SK-N-SH treated with all-trans-retinoic acid at 6 μM for 48 hours (cell line): Measurements from ENCODE around the gene C12orf75.

Experiments used
- ESRRG ChIP-seq: fragments of 250-450 bp; sonication (Bioruptor Pico); IDR thresholded peaks from 2 replicates; pipeline ENCODE4 v1.6.1; 2021; ENCODE audit warnings: mild to moderate bottlenecking
- OSR1 ChIP-seq: fragments of 250-450 bp; sonication (Bioruptor Pico); IDR thresholded peaks from 2 replicates; pipeline ENCODE4 v1.8.0; 2022; ENCODE audit warnings: moderate library complexity, mild to moderate bottlenecking, inconsistent platforms
- TCF4 ChIP-seq: fragments of 250-450 bp; sonication (Bioruptor Pico); IDR thresholded peaks from 2 replicates; pipeline ENCODE4 v1.8.0; 2021; ENCODE audit warnings: mild to moderate bottlenecking, moderate library complexity, borderline replicate concordance
- ZC3H10 ChIP-seq: fragments of 250-450 bp; sonication (Bioruptor Pico); IDR thresholded peaks from 2 replicates; pipeline ENCODE4 v1.5.1; 2021; ENCODE audit warnings: mild to moderate bottlenecking, moderate library complexity
- ZFP3 ChIP-seq: fragments of 250-450 bp; sonication (Bioruptor Pico); IDR thresholded peaks from 2 replicates; pipeline ENCODE4 v1.5.0; 2020; ENCODE audit warnings: mild to moderate bottlenecking, moderate library complexity
- ZFP30 ChIP-seq: fragments of 450-650 bp; formaldehyde crosslinking; IDR thresholded peaks from 2 replicates; pipeline ENCODE4 v1.5.0; 2022; ENCODE audit warnings: mild to moderate bottlenecking, moderate library complexity
- ZNF8 ChIP-seq: fragments of 450-650 bp; formaldehyde crosslinking; IDR thresholded peaks from 2 replicates; pipeline ENCODE4 v1.5.0; 2020; ENCODE audit warnings: mild to moderate bottlenecking, moderate library complexity
- TF ChIP-seq, protein P1 (sequence below): fragments of 250-450 bp; sonication (Bioruptor Pico); IDR thresholded peaks from 2 replicates; pipeline ENCODE4 v1.5.1; 2021; ENCODE audit warnings: mild to moderate bottlenecking, moderate library complexity
- TF ChIP-seq, protein P2 (sequence below): fragments of 250-450 bp; sonication (Bioruptor Pico); IDR thresholded peaks from 2 replicates; pipeline ENCODE4 v1.8.0; 2020; ENCODE audit warnings: mild to moderate bottlenecking, moderate library complexity, borderline replicate concordance
- TF ChIP-seq, protein P3 (sequence below): fragments of 250-450 bp; sonication (Bioruptor Pico); IDR thresholded peaks from 2 replicates; pipeline ENCODE4 v1.8.0; 2021; ENCODE audit warnings: low read depth, mild to moderate bottlenecking, moderate library complexity, borderline replicate concordance

DNA sequence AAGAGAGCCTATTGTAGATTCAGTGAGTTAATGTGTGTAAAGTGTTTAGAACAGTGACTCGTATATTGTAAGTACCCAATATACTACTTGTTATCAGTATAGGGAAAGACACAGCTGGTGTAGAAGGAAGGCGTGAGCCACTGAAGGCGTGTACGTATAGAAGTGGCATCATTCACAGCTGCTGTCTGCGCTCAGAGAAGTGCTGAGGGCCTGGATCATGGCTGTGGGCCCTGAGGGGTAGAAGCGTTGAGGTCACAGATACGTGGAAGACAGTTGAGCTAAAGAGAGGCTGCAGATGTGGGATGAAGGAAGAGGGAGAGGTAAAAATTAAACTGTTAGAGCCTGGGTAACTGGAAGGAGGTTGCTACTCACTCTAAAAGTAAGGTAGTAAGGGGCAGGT lies 5.9 kb downstream of the C12orf75 start:
- TF ChIP-seq ESRRG (CRISPR knock-in tag), result no peak
- TF ChIP-seq, protein P1, sequence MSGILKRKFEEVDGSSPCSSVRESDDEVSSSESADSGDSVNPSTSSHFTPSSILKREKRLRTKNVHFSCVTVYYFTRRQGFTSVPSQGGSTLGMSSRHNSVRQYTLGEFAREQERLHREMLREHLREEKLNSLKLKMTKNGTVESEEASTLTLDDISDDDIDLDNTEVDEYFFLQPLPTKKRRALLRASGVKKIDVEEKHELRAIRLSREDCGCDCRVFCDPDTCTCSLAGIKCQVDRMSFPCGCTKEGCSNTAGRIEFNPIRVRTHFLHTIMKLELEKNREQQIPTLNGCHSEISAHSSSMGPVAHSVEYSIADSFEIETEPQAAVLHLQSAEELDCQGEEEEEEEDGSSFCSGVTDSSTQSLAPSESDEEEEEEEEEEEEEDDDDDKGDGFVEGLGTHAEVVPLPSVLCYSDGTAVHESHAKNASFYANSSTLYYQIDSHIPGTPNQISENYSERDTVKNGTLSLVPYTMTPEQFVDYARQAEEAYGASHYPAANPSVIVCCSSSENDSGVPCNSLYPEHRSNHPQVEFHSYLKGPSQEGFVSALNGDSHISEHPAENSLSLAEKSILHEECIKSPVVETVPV, result no peak
- TF ChIP-seq ZFP30 (CRISPR knock-in tag), result no peak
- TF ChIP-seq, protein P2, sequence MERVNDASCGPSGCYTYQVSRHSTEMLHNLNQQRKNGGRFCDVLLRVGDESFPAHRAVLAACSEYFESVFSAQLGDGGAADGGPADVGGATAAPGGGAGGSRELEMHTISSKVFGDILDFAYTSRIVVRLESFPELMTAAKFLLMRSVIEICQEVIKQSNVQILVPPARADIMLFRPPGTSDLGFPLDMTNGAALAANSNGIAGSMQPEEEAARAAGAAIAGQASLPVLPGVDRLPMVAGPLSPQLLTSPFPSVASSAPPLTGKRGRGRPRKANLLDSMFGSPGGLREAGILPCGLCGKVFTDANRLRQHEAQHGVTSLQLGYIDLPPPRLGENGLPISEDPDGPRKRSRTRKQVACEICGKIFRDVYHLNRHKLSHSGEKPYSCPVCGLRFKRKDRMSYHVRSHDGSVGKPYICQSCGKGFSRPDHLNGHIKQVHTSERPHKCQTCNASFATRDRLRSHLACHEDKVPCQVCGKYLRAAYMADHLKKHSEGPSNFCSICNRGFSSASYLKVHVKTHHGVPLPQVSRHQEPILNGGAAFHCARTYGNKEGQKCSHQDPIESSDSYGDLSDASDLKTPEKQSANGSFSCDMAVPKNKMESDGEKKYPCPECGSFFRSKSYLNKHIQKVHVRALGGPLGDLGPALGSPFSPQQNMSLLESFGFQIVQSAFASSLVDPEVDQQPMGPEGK (CRISPR knock-in tag), result no peak
- TF ChIP-seq, protein P3, sequence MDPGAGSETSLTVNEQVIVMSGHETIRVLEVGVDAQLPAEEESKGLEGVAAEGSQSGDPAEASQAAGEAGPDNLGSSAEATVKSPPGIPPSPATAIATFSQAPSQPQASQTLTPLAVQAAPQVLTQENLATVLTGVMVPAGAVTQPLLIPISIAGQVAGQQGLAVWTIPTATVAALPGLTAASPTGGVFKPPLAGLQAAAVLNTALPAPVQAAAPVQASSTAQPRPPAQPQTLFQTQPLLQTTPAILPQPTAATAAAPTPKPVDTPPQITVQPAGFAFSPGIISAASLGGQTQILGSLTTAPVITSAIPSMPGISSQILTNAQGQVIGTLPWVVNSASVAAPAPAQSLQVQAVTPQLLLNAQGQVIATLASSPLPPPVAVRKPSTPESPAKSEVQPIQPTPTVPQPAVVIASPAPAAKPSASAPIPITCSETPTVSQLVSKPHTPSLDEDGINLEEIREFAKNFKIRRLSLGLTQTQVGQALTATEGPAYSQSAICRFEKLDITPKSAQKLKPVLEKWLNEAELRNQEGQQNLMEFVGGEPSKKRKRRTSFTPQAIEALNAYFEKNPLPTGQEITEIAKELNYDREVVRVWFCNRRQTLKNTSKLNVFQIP, result no peak
- no peak for TF ChIP-seq ZFP3 (CRISPR knock-in tag)
- no peak for TF ChIP-seq ZNF8 (CRISPR knock-in tag)
- no peak for TF ChIP-seq OSR1 (CRISPR knock-in tag)
- TF ChIP-seq ZC3H10 (CRISPR knock-in tag), result no peak
- no peak for TF ChIP-seq TCF4 (CRISPR knock-in tag)
